Measurements from ENCODE around the gene GRIN2C.

Gene GRIN2C

DNA sequence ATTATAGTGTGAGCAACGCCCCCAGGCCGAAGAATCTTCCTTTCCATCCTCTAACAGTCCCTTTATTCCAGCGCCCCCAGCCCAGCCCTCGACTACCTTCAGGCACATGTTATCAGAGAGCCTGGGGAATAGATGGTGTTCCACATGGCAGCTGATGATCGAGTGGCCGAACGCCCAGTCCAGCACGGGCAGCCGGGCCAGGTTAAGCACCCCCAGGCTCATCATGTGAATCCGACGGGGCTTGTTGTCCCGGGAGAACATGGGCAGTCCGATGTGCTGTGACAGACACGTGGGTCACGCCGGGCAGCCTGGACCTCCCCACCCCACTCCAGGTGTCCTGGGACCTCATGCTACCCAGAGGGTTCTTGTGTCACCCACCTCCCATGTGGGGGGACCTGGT, 19.6 kb upstream of the GRIN2C start:
- DNase-seq (ENCODE audit: extremely low read depth, low read depth), result no peak
- no peak overlapping the region for H3K4me3 ChIP-seq (replicated peaks; ENCODE audit: low read depth, low read length)
- TF ChIP-seq, protein P1, sequence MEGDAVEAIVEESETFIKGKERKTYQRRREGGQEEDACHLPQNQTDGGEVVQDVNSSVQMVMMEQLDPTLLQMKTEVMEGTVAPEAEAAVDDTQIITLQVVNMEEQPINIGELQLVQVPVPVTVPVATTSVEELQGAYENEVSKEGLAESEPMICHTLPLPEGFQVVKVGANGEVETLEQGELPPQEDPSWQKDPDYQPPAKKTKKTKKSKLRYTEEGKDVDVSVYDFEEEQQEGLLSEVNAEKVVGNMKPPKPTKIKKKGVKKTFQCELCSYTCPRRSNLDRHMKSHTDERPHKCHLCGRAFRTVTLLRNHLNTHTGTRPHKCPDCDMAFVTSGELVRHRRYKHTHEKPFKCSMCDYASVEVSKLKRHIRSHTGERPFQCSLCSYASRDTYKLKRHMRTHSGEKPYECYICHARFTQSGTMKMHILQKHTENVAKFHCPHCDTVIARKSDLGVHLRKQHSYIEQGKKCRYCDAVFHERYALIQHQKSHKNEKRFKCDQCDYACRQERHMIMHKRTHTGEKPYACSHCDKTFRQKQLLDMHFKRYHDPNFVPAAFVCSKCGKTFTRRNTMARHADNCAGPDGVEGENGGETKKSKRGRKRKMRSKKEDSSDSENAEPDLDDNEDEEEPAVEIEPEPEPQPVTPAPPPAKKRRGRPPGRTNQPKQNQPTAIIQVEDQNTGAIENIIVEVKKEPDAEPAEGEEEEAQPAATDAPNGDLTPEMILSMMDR (IDR thresholded peaks at IDR 0.05; ENCODE audit: low read depth, low read length, missing control alignments), result no peak

DNA sequence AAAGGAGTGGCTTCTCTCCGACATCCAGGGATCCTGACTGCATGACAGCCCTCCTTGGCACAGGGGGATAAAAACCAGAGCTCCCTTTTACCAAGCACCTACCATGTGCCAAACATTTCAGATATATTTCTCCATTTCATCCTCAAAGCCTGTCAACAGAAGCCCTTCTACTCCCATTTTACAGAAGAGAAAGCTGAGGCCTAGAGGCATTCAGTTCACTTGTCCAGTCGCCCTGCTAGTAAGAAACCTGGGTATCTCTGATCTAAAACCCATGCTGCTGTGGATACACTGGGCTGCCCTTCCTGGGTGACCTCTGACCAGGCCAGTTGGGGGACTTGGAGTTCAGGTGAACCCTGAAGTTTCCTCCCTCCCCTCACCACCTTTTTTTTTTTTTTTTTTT, 19.0 kb upstream of the GRIN2C start:
- TF ChIP-seq, protein P1 (IDR thresholded peaks at IDR 0.05; ENCODE audit: low read depth, low read length, missing control alignments), result no peak
- H3K4me3 ChIP-seq (replicated peaks; ENCODE audit: low read depth, low read length), result no peak overlapping the region
- DNase-seq (ENCODE audit: extremely low read depth, low read depth), result no peak

DNA sequence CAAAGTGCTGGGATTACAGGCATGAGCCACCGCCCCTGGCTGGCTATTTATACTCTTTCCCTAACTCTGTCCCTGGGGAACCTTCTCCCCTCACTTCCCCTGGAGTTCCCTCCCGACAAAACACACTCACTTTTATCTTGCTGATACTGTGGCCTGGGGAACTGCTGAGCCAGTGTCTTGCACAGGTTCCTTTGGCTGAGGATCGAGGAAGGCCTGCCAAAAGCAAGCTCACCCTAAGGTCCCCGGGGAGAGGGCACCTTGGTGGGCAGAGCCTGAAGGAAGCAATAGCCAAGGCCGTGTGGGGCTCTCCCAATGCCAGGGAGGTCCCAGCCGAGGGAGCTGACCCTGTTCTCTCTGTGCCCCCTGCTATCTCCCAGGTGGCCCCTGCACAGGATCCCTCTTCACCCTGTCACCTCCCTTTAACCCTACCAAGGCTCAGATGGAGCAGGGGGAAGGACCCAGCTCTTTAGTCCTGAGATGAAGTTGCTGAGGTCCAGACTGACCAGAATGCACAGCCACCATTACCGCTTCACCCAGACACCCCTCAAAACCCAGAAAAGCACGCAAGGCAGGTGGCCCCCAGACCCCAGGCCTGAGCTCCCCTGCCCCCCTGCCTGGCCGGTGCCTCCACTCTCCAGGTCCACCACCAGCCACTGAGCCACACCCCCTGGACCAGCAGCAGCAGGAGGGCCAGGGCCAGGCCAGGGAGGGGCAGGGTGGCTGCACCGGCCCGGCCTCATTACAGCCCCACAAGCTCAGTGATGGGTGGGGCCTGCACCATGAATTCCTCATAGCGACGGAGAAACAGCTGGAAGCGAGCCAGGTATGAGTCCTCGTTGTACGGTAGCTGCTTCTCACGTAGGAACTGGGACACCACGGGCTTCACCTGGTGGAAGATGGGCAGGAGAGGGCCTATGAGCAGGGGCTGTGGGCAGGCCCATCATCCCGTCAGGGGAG, 18.2 kb upstream of the GRIN2C start:
- DNase-seq (ENCODE audit: extremely low read depth, low read depth), result no peak
- H3K4me3 ChIP-seq (replicated peaks; ENCODE audit: low read depth, low read length), result no peak overlapping the region
- TF ChIP-seq, protein P1 (IDR thresholded peaks at IDR 0.05; ENCODE audit: low read depth, low read length, missing control alignments), result no peak

DNA sequence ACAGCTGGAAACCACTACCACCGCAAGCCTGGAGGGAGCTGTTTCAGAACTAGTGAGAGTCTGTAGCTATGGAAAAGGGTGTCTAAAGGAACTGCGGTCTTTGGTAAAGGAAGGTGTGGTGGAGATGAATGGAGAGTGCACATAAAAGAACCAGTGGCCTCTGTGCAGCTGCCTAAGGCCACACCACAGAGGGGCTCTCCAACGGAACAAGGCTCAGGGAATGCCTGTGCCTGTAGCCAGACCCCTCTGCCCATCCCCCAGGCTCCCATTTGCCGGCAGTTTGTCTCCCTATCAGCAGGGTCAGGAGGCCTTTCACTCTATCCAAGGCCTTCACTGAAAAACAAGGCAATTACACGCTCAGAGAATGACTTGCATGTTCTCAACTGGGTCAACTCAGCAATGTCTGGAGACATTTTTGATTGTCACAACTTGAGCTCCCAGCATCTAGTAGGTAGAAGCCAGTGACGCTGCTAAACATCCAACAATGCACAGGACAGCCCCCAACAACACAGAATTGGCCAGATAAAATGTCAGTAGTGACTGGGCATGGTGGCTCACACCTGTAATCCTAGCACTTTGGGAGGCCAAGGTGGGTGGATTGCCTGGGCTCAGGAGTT, 16.4 kb upstream of the GRIN2C start:
- H3K4me3 ChIP-seq (replicated peaks; ENCODE audit: low read depth, low read length), result no peak overlapping the region
- TF ChIP-seq, protein P1 (IDR thresholded peaks at IDR 0.05; ENCODE audit: low read depth, low read length, missing control alignments), result no peak
- no peak for DNase-seq (ENCODE audit: extremely low read depth, low read depth)

DNA sequence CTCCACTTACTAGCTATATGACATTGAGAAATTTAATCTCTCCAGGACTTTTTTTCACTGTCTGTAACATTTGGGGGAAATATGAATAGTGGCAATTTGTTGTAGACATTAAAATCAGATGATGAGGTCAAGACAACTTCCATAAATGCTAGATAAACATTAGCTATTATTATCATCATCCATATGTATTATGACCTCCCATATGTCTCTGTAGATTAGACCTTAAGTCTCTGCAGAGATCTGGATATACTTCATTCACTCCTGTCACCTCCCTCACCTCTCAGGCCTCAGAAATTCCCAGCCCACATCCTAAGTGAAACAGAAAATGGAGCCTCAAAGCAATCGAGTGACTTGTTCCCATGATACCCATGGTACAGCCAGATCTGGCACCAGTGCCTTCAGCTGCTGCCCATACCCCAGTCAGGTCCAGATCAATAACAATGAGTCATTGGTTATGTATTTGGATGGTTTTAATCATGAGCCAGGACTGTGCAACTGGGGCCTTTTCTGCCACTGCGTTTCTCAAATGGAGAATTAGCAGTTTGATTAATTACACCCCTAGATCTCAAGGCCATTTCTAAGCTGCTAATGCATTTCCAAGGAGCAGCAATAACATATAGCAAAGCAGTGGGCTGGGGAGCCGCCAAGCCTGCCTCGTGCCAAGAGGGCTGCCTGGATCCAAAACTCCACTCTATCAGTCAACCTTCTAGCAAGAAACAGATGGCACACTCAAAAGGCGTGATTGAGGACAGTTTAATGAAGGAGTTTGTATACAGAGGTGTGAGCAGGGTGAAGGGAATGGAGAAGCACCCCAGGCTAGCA, 15.7 kb upstream of the GRIN2C start:
- no peak overlapping the region for H3K4me3 ChIP-seq (replicated peaks; ENCODE audit: low read depth, low read length)
- TF ChIP-seq, protein P1 (IDR thresholded peaks at IDR 0.05; ENCODE audit: low read depth, low read length, missing control alignments), result no peak
- no peak for DNase-seq (ENCODE audit: extremely low read depth, low read depth)

DNA sequence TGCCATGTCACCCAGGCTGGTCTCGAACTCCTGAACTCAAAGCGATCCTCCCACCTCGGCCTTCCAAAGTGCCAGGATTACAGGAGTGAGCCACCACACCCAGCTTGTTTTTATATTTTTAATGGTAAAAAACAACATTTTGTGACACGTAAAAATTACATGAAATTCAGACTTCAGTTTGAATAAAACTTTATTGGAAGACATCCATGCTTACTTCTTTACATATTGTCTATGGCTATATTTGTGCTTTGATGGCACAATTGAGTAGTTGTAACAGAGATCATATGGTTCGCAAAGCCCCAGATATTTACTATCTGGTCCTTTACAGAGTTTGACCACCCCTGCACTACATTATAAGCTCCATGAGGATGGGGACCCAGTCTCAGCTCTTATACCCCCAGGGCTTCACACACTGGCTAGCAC, 14.9 kb upstream of the GRIN2C start:
- DNase-seq (ENCODE audit: extremely low read depth, low read depth), result no peak
- H3K4me3 ChIP-seq (replicated peaks; ENCODE audit: low read depth, low read length), result no peak overlapping the region
- TF ChIP-seq, protein P1 (IDR thresholded peaks at IDR 0.05; ENCODE audit: low read depth, low read length, missing control alignments), result no peak
